Fibroblast of pulmonary artery (primary cell): ENCODE data around the gene MKNK1.

ENCODE experiments used
- DNase-seq: peaks from one replicate; pipeline ENCODE4 v3.0.0-alpha.2; 2010; ENCODE audit warnings: low read depth
- H3K4me3 ChIP-seq: replicated peaks from 2 replicates; pipeline ENCODE4 v1.5.1; 2011; ENCODE audit warnings: low read depth, mild to moderate bottlenecking, control low read depth, low read length, moderate library complexity
- CTCF ChIP-seq: IDR thresholded peaks from 2 replicates; pipeline ENCODE4 v1.5.1; 2011; ENCODE audit warnings: mild to moderate bottlenecking, control low read depth, low read length, inconsistent platforms; ENCODE audit errors: missing control alignments

Gene MKNK1

GRCh38 chr1:46528297-46528955, 75.6 kb downstream of the MKNK1 start:
- no peak for DNase-seq
- TF ChIP-seq CTCF: peak; percentile 18
- no peak overlapping the region for H3K4me3 ChIP-seq

GRCh38 chr1:46527474-46528296, 76.4 kb downstream of the MKNK1 start:
- peak; percentile 99 for TF ChIP-seq CTCF
- H3K4me3 ChIP-seq: no peak overlapping the region
- peak; percentile 77 for DNase-seq

- no peak for DNase-seq
- no peak for TF ChIP-seq CTCF
- no peak overlapping the region for H3K4me3 ChIP-seq
These were observed 77.3 kb downstream of the MKNK1 start for GRCh38 chr1:46526691-46527291.

- no peak for TF ChIP-seq CTCF
- no peak overlapping the region for H3K4me3 ChIP-seq
- DNase-seq: no peak
These were observed 77.9 kb downstream of the MKNK1 start for GRCh38 chr1:46526013-46526690.

- no peak overlapping the region for H3K4me3 ChIP-seq
- DNase-seq: no peak
- no peak for TF ChIP-seq CTCF
These were observed 78.7 kb downstream of the MKNK1 start for GRCh38 chr1:46525253-46525983.

GRCh38 chr1:46524843-46525242, 79.2 kb downstream of the MKNK1 start:
- H3K4me3 ChIP-seq: no peak overlapping the region
- TF ChIP-seq CTCF: no peak
- DNase-seq: no peak
